Smooth muscle cell (in vitro differentiated cells): ENCODE measurements around the gene TSPEAR. TPM values are rescaled to one million over a fixed set of nuclear protein-coding genes. Genes with fewer than 3 reads are reported as not detected.

Experiments used
- DNase-seq: peaks from one replicate; lab custom pipeline; 2025; ENCODE audit not compliant: unreplicated experiment; lab: John Stamatoyannopoulos, UW
- H2AFZ ChIP-seq: fragments of 200-600 bp; sonication (generic); 2 replicates; pipeline ENCODE4 v1.6.0; 2016; ENCODE audit warnings: antibody characterized with exemption, low read depth, mild to moderate bottlenecking
- H3F3A ChIP-seq: fragments of 200-600 bp; sonication (generic); 2 replicates; pipeline ENCODE4 v1.6.0; 2017; ENCODE audit warnings: antibody characterized with exemption, low read depth
- H3K27ac ChIP-seq: fragments of 200-600 bp; sonication (generic); 2 replicates; pipeline ENCODE4 v1.5.1; 2016; ENCODE audit warnings: low read depth, mild to moderate bottlenecking
- H3K27me3 ChIP-seq: fragments of 200-600 bp; sonication (generic); 2 replicates; pipeline ENCODE4 v1.6.1; 2016; ENCODE audit warnings: low read depth, mild to moderate bottlenecking
- H3K36me3 ChIP-seq: fragments of 200-600 bp; sonication (generic); 2 replicates; pipeline ENCODE4 v1.5.1; 2016; ENCODE audit warnings: low read depth
- H3K4me1 ChIP-seq: fragments of 200-600 bp; sonication (generic); 2 replicates; pipeline ENCODE4 v1.5.1; 2016; ENCODE audit warnings: low read depth
- H3K4me2 ChIP-seq: fragments of 200-600 bp; sonication (generic); 2 replicates; pipeline ENCODE4 v1.6.0; 2016; ENCODE audit warnings: mild to moderate bottlenecking
- H3K4me3 ChIP-seq: fragments of 200-600 bp; sonication (generic); 2 replicates; pipeline ENCODE4 v1.5.1; 2016; ENCODE audit warnings: mild to moderate bottlenecking
- H3K79me2 ChIP-seq: fragments of 200-600 bp; sonication (generic); 2 replicates; pipeline ENCODE4 v1.6.0; 2016; ENCODE audit warnings: low read depth, mild to moderate bottlenecking
- H3K9ac ChIP-seq: fragments of 200-600 bp; sonication (generic); 2 replicates; pipeline ENCODE4 v1.6.0; 2016; ENCODE audit warnings: low read depth
- H3K9me3 ChIP-seq: fragments of 200-600 bp; sonication (generic); replicated peaks from 2 replicates; pipeline ENCODE4 v1.5.1; 2016; ENCODE audit warnings: low read depth
- H4K20me1 ChIP-seq: fragments of 200-600 bp; sonication (generic); 2 replicates; pipeline ENCODE4 v1.6.0; 2016; ENCODE audit warnings: low read depth
- CTCF ChIP-seq: fragments of 200-600 bp; sonication (generic); IDR thresholded peaks from 2 replicates; pipeline ENCODE4 v1.5.1; 2017; ENCODE audit warnings: borderline replicate concordance, mild to moderate bottlenecking, antibody characterized with exemption; ENCODE audit not compliant: insufficient read depth, poor library complexity, severe bottlenecking
- WGBS: methylation state at CpG from one replicate; pipeline ENCODE4 v1.1.7; 2016; ENCODE audit warnings: low lambda C conversion rate; 5-methylcytosine and 5-hydroxymethylcytosine counted together
- polyA plus RNA-seq: library from polyadenylated mRNA; unstranded; fragments of >200 nt; fragmentation: Nextera tagmentation; extraction: Ambion mirVana; gene quantifications from 2 replicates; pipeline ENCODE4 v1.2.1, GENCODE V29; 2016
- total RNA-seq: library from RNA; depleted of rRNA; stranded (reverse); fragments of >200 nt; gene quantifications from 2 replicates; pipeline ENCODE4 v1.2.3, GENCODE V29; 2014

Gene TSPEAR
- total and polyA plus RNA-seq, 2 experiments from 2014 or later = 0.71 TPM; not detected in 1

GRCh38 chr21:44522753-44523204 is 188.6 kb downstream of the TSPEAR start:
- Histone ChIP-seq H3K4me3 (no peak overlapping the region), H4K20me1 (no peaks in the 10 kb centered on the region), H3F3A (no peaks in the 10 kb centered on the region), H2AFZ (no peak overlapping the region), H3K79me2 (no peaks in the 10 kb centered on the region), H3K9ac (no peak overlapping the region), H3K4me2 (no peak overlapping the region), H3K36me3 (no peaks in the 10 kb centered on the region), H3K27me3 (no peaks in the 10 kb centered on the region), H3K9me3 (no peaks in the 10 kb centered on the region), H3K27ac (no peak overlapping the region), H3K4me1 (no peaks in the 10 kb centered on the region)
- 100% methylated on average over 1 of the region's 1 CpG for WGBS
- DNase-seq = no peak
- no peak for TF ChIP-seq CTCF

- H3F3A ChIP-seq = no peaks in the 10 kb centered on the region
- H3K79me2 ChIP-seq = no peaks in the 10 kb centered on the region
- no peaks in the 10 kb centered on the region for H3K27me3 ChIP-seq
- 95% methylated on average over 30 of the region's 33 CpGs for WGBS
- H3K27ac ChIP-seq = no peak overlapping the region
- no peak for DNase-seq
- H4K20me1 ChIP-seq = no peaks in the 10 kb centered on the region
- no peaks in the 10 kb centered on the region for H3K9me3 ChIP-seq
- no peak overlapping the region for H3K4me2 ChIP-seq
- no peaks in the 10 kb centered on the region for H3K4me1 ChIP-seq
- no peak overlapping the region for H2AFZ ChIP-seq
- no peak overlapping the region for H3K9ac ChIP-seq
- no peak overlapping the region for H3K4me3 ChIP-seq
- no peak for TF ChIP-seq CTCF
- no peaks in the 10 kb centered on the region for H3K36me3 ChIP-seq
Observed at GRCh38 chr21:44521928-44522752, 189.2 kb downstream of the TSPEAR start.

- Histone ChIP-seq H2AFZ (no peak overlapping the region), H3K9ac (no peak overlapping the region), H3K79me2 (no peaks in the 10 kb centered on the region), H3K27ac (no peak overlapping the region), H3K9me3 (no peaks in the 10 kb centered on the region), H3K4me2 (no peak overlapping the region), H3K27me3 (no peaks in the 10 kb centered on the region), H3K36me3 (no peaks in the 10 kb centered on the region), H3F3A (no peaks in the 10 kb centered on the region), H4K20me1 (no peaks in the 10 kb centered on the region), H3K4me3 (no peak overlapping the region), H3K4me1 (no peaks in the 10 kb centered on the region)
- no peak for TF ChIP-seq CTCF
- 97% methylated on average over 22 of the region's 22 CpGs for WGBS
- DNase-seq = no peak
Observed at GRCh38 chr21:44521301-44521927, 190.0 kb downstream of the TSPEAR start.
